Vagina (tissue), 2 donors: ENCODE measurements around the gene MBNL3.

Experiments used
- CTCF ChIP-seq, 3 experiments: fragments of 450-650 bp in 2 of 3; fragments of 200-600 bp in 1 of 3; sonication (generic) in 1 of 3; IDR thresholded peaks; one replicate each; pipeline ENCODE4 v1.5.1; 2017 to 2019; ENCODE audit warnings: antibody characterized with exemption in 3 of 3, mild to moderate bottlenecking in 2 of 3, moderate library complexity in 2 of 3
- POLR2A ChIP-seq, 2 donors: fragments of 450-650 bp; IDR thresholded peaks; one replicate each; pipeline ENCODE4 v1.6.1; 2017; ENCODE audit warnings: antibody characterized with exemption in 2 of 2, mild to moderate bottlenecking in 2 of 2, moderate library complexity in 2 of 2
- POLR2AphosphoS5 ChIP-seq, 2 donors: sonication (generic); formaldehyde crosslinking; IDR thresholded peaks; one replicate each; pipeline ENCODE4 v1.9.0; 2017; ENCODE audit warnings: antibody characterized with exemption in 2 of 2, mild to moderate bottlenecking in 2 of 2, low read depth in 1 of 2; ENCODE audit not compliant: insufficient read depth in 1 of 2

GRCh38 chrX:132367984-132368383, 120.9 kb downstream of the MBNL3 start:
- TF ChIP-seq CTCF (IDR thresholded peaks at IDR 0.05) (no peak), POLR2AphosphoS5 (IDR thresholded peaks at IDR 0.05; ENCODE audit: insufficient read depth in 1 of 2, low read depth in 1 of 2) (no peak), POLR2A (IDR thresholded peaks at IDR 0.05) (no peak)
